H1 (cell line): ENCODE measurements around the gene CACNA1C. TPM values are rescaled to one million over a fixed set of nuclear protein-coding genes. Genes with fewer than 3 reads are reported as not detected.

Experiments used
- CTCF ChIA-PET: fragments of 300-600 bp; sonication (Branson Sonifier 250); formaldehyde crosslinking; loops from one replicate; lab custom pipeline; 2021; ENCODE audit not compliant: partially characterized antibody; lab: Charles Lee
- POLR2A ChIA-PET: fragments of 300-600 bp; sonication (Branson Sonifier 250); formaldehyde crosslinking; loops from one replicate; lab custom pipeline; 2021; ENCODE audit warnings: inconsistent platforms; ENCODE audit not compliant: partially characterized antibody; lab: Charles Lee
- DNase-seq, 2 experiments: peaks; one replicate each; pipeline versions ENCODE4 v3.0.0 to v3.0.0-alpha.2; 2010 to 2022; ENCODE audit warnings: low spot score in 2 of 2, low read depth in 1 of 2, mixed read lengths in 1 of 2
- FAIRE-seq: peaks from 2 replicates; lab custom pipeline; 2011; peaks lifted over from hg19 to GRCh38; lab: Jason Lieb, UNC
- H2AFZ ChIP-seq: 2 replicates; pipeline ENCODE4 v1.8.1; 2012; ENCODE audit warnings: low read length, inconsistent platforms
- H2AK5ac ChIP-seq: 2 replicates; pipeline ENCODE4 v1.6.1; 2013; ENCODE audit warnings: low read depth, low read length
- H2BK120ac ChIP-seq: replicated peaks from 2 replicates; pipeline ENCODE3; 2013; ENCODE audit warnings: low read depth, low read length, inconsistent platforms
- H2BK12ac ChIP-seq: 2 replicates; pipeline ENCODE4 v1.6.1; 2013; ENCODE audit warnings: low read depth, low read length
- H2BK15ac ChIP-seq: 2 replicates; pipeline ENCODE4 v1.6.1; 2013; ENCODE audit warnings: low read length
- H2BK20ac ChIP-seq: 2 replicates; pipeline ENCODE4 v1.6.1; 2013; ENCODE audit warnings: low read length
- H2BK5ac ChIP-seq: 2 replicates; pipeline ENCODE4 v1.6.1; 2013; ENCODE audit warnings: low read depth, low read length
- H3K14ac ChIP-seq: 2 replicates; pipeline ENCODE4 v1.6.1; 2013; ENCODE audit warnings: inconsistent platforms; ENCODE audit not compliant: insufficient read length
- H3K18ac ChIP-seq: 2 replicates; pipeline ENCODE4 v1.6.1; 2013; ENCODE audit warnings: low read length; ENCODE audit errors: extremely low read depth
- H3K23ac ChIP-seq: 2 replicates; pipeline ENCODE4 v1.6.1; 2013; ENCODE audit warnings: inconsistent platforms; ENCODE audit not compliant: insufficient read length
- H3K23me2 ChIP-seq: 2 replicates; pipeline ENCODE4 v1.6.1; 2013; ENCODE audit warnings: low read depth, low read length
- H3K27ac ChIP-seq: 2 replicates; pipeline ENCODE4 v1.6.1; 2011; ENCODE audit warnings: low read depth, low read length, inconsistent platforms
- H3K27me3 ChIP-seq, 4 experiments: replicated peaks in 1 of 4; 1 replicate in 1 of 4; 2 replicates in 3 of 4; pipeline versions ENCODE4 v1.6.1 to v1.8.1; 2011 to 2013; ENCODE audit warnings: low read length in 3 of 4, mild to moderate bottlenecking in 3 of 4, inconsistent platforms in 2 of 4, mixed read lengths in 2 of 4, moderate library complexity in 1 of 4; ENCODE audit not compliant: control insufficient read depth in 3 of 4, insufficient read depth in 3 of 4; ENCODE audit errors: extremely low read depth in 1 of 4
- H3K36me3 ChIP-seq, 4 experiments: 2 replicates each; pipeline versions ENCODE4 v1.6.1 to v1.8.1; 2011 to 2013; ENCODE audit warnings: mild to moderate bottlenecking in 4 of 4, low read length in 3 of 4, moderate library complexity in 2 of 4, control low read depth in 1 of 4, inconsistent platforms in 1 of 4; ENCODE audit not compliant: insufficient read depth in 4 of 4, control insufficient read depth in 2 of 4
- H3K4ac ChIP-seq: replicated peaks from 2 replicates; pipeline ENCODE3; 2013; ENCODE audit warnings: low read length, low read depth, mixed read lengths, inconsistent platforms; ENCODE audit not compliant: insufficient read length
- H3K4me1 ChIP-seq, 4 experiments: replicated peaks in 1 of 4; 1 replicate in 1 of 4; 2 replicates in 3 of 4; pipeline versions ENCODE4 v1.6.1 to v1.8.1; 2011 to 2013; ENCODE audit warnings: low read length in 3 of 4, inconsistent platforms in 2 of 4, mixed read lengths in 1 of 4; ENCODE audit not compliant: insufficient read depth in 4 of 4, control insufficient read depth in 3 of 4
- H3K4me2 ChIP-seq, 2 experiments: 2 replicates each; pipeline versions ENCODE4 v1.6.1 to v1.8.1; 2011 to 2013; ENCODE audit warnings: low read depth in 2 of 2, low read length in 2 of 2, control low read depth in 1 of 2, inconsistent platforms in 1 of 2, mild to moderate bottlenecking in 1 of 2; ENCODE audit not compliant: insufficient read depth in 1 of 2
- H3K4me3 ChIP-seq, 4 experiments: fragments of 200-600, 300-600 bp in 1 of 4; sonication (generic), shearing (Covaris generic), sonication (Bioruptor Twin) in 1 of 4; 2 replicates each; pipeline versions ENCODE4 v1.5.1 to v1.8.1; 2011 to 2016; ENCODE audit warnings: low read length in 4 of 4, low read depth in 3 of 4, control low read depth in 2 of 4, inconsistent platforms in 2 of 4, mild to moderate bottlenecking in 2 of 4, mixed read lengths in 1 of 4, moderate library complexity in 1 of 4; ENCODE audit not compliant: insufficient read depth in 2 of 4; ENCODE audit errors: extremely low read depth in 1 of 4
- H3K56ac ChIP-seq: replicated peaks from 2 replicates; pipeline ENCODE3; 2013; ENCODE audit warnings: low read depth, mild to moderate bottlenecking, mixed read lengths, low read length, inconsistent platforms; ENCODE audit not compliant: insufficient read length
- H3K79me1 ChIP-seq: 2 replicates; pipeline ENCODE4 v1.6.1; 2013; ENCODE audit warnings: low read depth, low read length, control low read depth
- H3K79me2 ChIP-seq, 2 experiments: 2 replicates each; pipeline versions ENCODE4 v1.6.1 to v1.8.1; 2012 to 2013; ENCODE audit warnings: low read length in 2 of 2, mild to moderate bottlenecking in 2 of 2, inconsistent platforms in 1 of 2; ENCODE audit not compliant: insufficient read depth in 2 of 2, control insufficient read depth in 1 of 2
- H3K9ac ChIP-seq, 4 experiments: replicated peaks in 1 of 4; 1 replicate in 1 of 4; 2 replicates in 3 of 4; pipeline versions ENCODE4 v1.6.1 to v1.8.1; 2011 to 2013; ENCODE audit warnings: low read depth in 3 of 4, low read length in 3 of 4, control low read depth in 2 of 4, mild to moderate bottlenecking in 2 of 4, moderate library complexity in 2 of 4, inconsistent platforms in 1 of 4; ENCODE audit errors: extremely low read depth in 1 of 4
- H3K9me3 ChIP-seq, 2 experiments: 2 replicates each; pipeline versions ENCODE4 v1.6.1 to v1.8.1; 2012 to 2013; ENCODE audit warnings: mild to moderate bottlenecking in 2 of 2, moderate library complexity in 2 of 2, control low read depth in 1 of 2, inconsistent platforms in 1 of 2, low read depth in 1 of 2, low read length in 1 of 2, mixed read lengths in 1 of 2; ENCODE audit not compliant: insufficient read depth in 2 of 2
- H4K20me1 ChIP-seq, 2 experiments: replicated peaks in 1 of 2; 2 replicates each; pipeline versions ENCODE3 to v1.8.1; 2011 to 2013; ENCODE audit warnings: inconsistent platforms in 2 of 2, low read length in 2 of 2, mild to moderate bottlenecking in 1 of 2; ENCODE audit not compliant: insufficient read depth in 2 of 2, control insufficient read depth in 1 of 2
- H4K5ac ChIP-seq: 2 replicates; pipeline ENCODE4 v1.6.1; 2013; ENCODE audit warnings: low read length, low read depth, mixed read lengths, inconsistent platforms; ENCODE audit not compliant: insufficient read length
- H4K8ac ChIP-seq: 2 replicates; pipeline ENCODE4 v1.8.0; 2013; ENCODE audit warnings: mild to moderate bottlenecking, moderate library complexity, low read length, inconsistent platforms; ENCODE audit not compliant: insufficient read depth; ENCODE audit errors: extremely low read depth
- H4K91ac ChIP-seq: replicated peaks from 2 replicates; pipeline ENCODE3; 2013; ENCODE audit warnings: low read length, mixed read lengths, inconsistent platforms; ENCODE audit not compliant: insufficient read length
- CBX8 ChIP-seq: fragments of 300-800, 300-1000 bp; sonication (generic); IDR thresholded peaks from 2 replicates; pipeline ENCODE4 v1.7.1; 2016; ENCODE audit warnings: low read depth, low read length, borderline replicate concordance
- HDAC6 ChIP-seq: IDR thresholded peaks from one replicate; pipeline ENCODE4 v1.7.1; 2012; ENCODE audit warnings: low read depth, mild to moderate bottlenecking, inconsistent platforms, low read length, moderate library complexity
- KDM5A ChIP-seq: fragments of 200-600 bp; IDR thresholded peaks from 2 replicates; pipeline ENCODE4 v1.7.1; 2012; ENCODE audit warnings: mild to moderate bottlenecking, low read length, inconsistent platforms, mixed read lengths
- MAFK ChIP-seq: IDR thresholded peaks from 2 replicates; pipeline ENCODE4 v1.6.1; 2012; ENCODE audit warnings: low read depth, mild to moderate bottlenecking, improper control_type of control experiment, low read length
- RAD21 ChIP-seq, 2 experiments: IDR thresholded peaks in 1 of 2; conservative IDR thresholded peaks in 1 of 2; 2 replicates each; pipeline ENCODE4 v1.6.1; 2011; ENCODE audit warnings: low read depth in 2 of 2, low read length in 2 of 2, improper control_type of control experiment in 1 of 2, inconsistent platforms in 1 of 2, mild to moderate bottlenecking in 1 of 2, moderate library complexity in 1 of 2
- RXRA ChIP-seq: IDR thresholded peaks from 2 replicates; pipeline ENCODE4 v1.6.1; 2011; ENCODE audit warnings: low read depth, mild to moderate bottlenecking, low read length, moderate library complexity; ENCODE audit not compliant: insufficient read depth
- SAP30 ChIP-seq: fragments of 300-600 bp; sonication (generic); IDR thresholded peaks from 2 replicates; pipeline ENCODE4 v1.7.1; 2012; ENCODE audit warnings: low read length, moderate library complexity, mild to moderate bottlenecking, inconsistent platforms; ENCODE audit not compliant: insufficient read depth, insufficient replicate concordance
- SUZ12 ChIP-seq: fragments of 200-600 bp; sonication (generic); IDR thresholded peaks from 2 replicates; pipeline ENCODE4 v1.6.1; 2012; ENCODE audit warnings: mild to moderate bottlenecking, inconsistent platforms, low read length, moderate library complexity, mixed read lengths
- ZNF274 ChIP-seq: IDR thresholded peaks from 2 replicates; pipeline ENCODE4 v1.7.0; 2012; ENCODE audit warnings: low read length, borderline replicate concordance; ENCODE audit errors: extremely low read depth
- WGBS, 2 experiments: shearing (Covaris generic) in 1 of 2; methylation state at CpG; one replicate each; pipeline versions ENCODE4 v1.1.6 to v1.1.7; 2013 to 2015; ENCODE audit warnings: low lambda C conversion rate in 2 of 2, mixed read lengths in 2 of 2, inconsistent platforms in 1 of 2, low coverage in 1 of 2, missing lambda C conversion rate in 1 of 2; ENCODE audit not compliant: insufficient replicate concordance in 2 of 2, insufficient coverage in 1 of 2, insufficient read length in 1 of 2; ENCODE audit errors: extremely low coverage in 1 of 2, missing lambda C conversion rate in 1 of 2; 5-methylcytosine and 5-hydroxymethylcytosine counted together
- polyA plus RNA-seq, 7 experiments: library from polyadenylated mRNA; depleted of rRNA in 3 of 7; stranded (reverse) in 5 of 7; unstranded in 2 of 7; fragments of >200 nt in 5 of 7; fragments of 200-250 nt in 2 of 7; gene quantifications; 1 replicate in 5 of 7; 2 replicates in 1 of 7; 4 replicates in 1 of 7; pipeline versions ENCODE4 v1.2.1 to v1.2.3, GENCODE V29; 2011 to 2013; ENCODE audit warnings: missing spikeins in 2 of 7, mixed read lengths in 2 of 7
- total RNA-seq: library from RNA; stranded (reverse); fragmentation: NEBNext Ultra II Directional; extraction: Animal tissue kit (Norgen Biotek cat#: 25700); gene quantifications from 2 replicates; pipeline ENCODE4 v1.2.1, GENCODE V29; 2021
- TF ChIP-seq, protein P1 (sequence below): IDR thresholded peaks from 2 replicates; pipeline ENCODE4 v1.6.1; 2011; ENCODE audit warnings: low read depth, mild to moderate bottlenecking, low read length; ENCODE audit not compliant: insufficient read depth

The CACNA1C gene
- total and polyA plus RNA-seq, 2 of the 8 experiments (the other 6 are each of a cell fraction or from before 2014, with no cell fraction given), result 1.3 TPM

GRCh38 chr12:2664721-2665577 lies 612.2 kb downstream of the CACNA1C start:
- DNase-seq (no peak), FAIRE-seq (no peak)
- TF ChIP-seq RAD21 (IDR thresholded peaks at IDR 0.05 in 1 of 2, conservative IDR thresholded peaks at IDR 0.05 in 1 of 2; ENCODE audit: low read depth in 2 of 2, low read length in 2 of 2) (no peak), CBX8 (no peak), SAP30 (no peak), MAFK (no peak), KDM5A (no peak), SUZ12 (no peak), HDAC6 (no peak), RXRA (no peak), ZNF274 (no peak)
- TF ChIP-seq, protein P1, sequence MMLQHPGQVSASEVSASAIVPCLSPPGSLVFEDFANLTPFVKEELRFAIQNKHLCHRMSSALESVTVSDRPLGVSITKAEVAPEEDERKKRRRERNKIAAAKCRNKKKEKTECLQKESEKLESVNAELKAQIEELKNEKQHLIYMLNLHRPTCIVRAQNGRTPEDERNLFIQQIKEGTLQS, result no peak

More at GRCh38 chr12:2664721-2665577, 612.2 kb downstream of the CACNA1C start:
- ChIA-PET POLR2A (interaction anchor here (0.8 kb wide), 1 partner anchor 236 kb away, joined by 3 read pairs; no protein-coding TSS in a partner anchor), CTCF (interaction anchor here (0.6 to 1.6 kb wide), 7 partner anchors 9 to 471 kb away, joined by 3 to 5 read pairs (median 3); no protein-coding TSS in a partner anchor)
- Histone ChIP-seq H4K8ac (no peak overlapping the region), H2BK20ac (no peak overlapping the region), H2AK5ac (no peak overlapping the region), H4K91ac (no peak overlapping the region), H3K4ac (no peak overlapping the region), H4K20me1 (no peaks in the 10 kb centered on the region), H3K79me1 (no peaks in the 10 kb centered on the region), H3K4me3 (no peak overlapping the region), H2BK12ac (no peak overlapping the region), H3K56ac (no peak overlapping the region), H2BK120ac (no peak overlapping the region), H3K18ac (no peak overlapping the region), H3K23ac (no peak overlapping the region), H2BK5ac (no peak overlapping the region), H3K4me2 (no peak overlapping the region), H3K36me3 (no peaks in the 10 kb centered on the region), H3K4me1 (no peaks in the 10 kb centered on the region), H3K9ac (no peak overlapping the region), H3K27me3 (no peaks in the 10 kb centered on the region), H3K23me2 (no peaks in the 10 kb centered on the region), H3K79me2 (no peaks in the 10 kb centered on the region), H2AFZ (no peak overlapping the region), H2BK15ac (no peak overlapping the region), H3K9me3 (no peaks in the 10 kb centered on the region), H4K5ac (no peak overlapping the region), H3K14ac (no peak overlapping the region), H3K27ac (no peak overlapping the region)
- 82% methylated on average over 7 of the region's 7 CpGs; no CpG with 5 or more reads in 1 of the 2 experiments for WGBS, 2 experiments
